HL-60 (cell line): ENCODE data around the gene CDC42BPA.

Experiments used
- DNase-seq, 2 experiments: peaks; one replicate each; pipeline ENCODE4 v3.0.0-alpha.2; 2010 to 2020; ENCODE audit warnings: low read depth in 1 of 2, low spot score in 1 of 2
- H3K27ac ChIP-seq: fragments of 250-450 bp; sonication (Bioruptor Pico); replicated peaks from 2 replicates; pipeline ENCODE4 v1.5.1; 2020; ENCODE audit warnings: mild to moderate bottlenecking, moderate library complexity
- H3K27me3 ChIP-seq: fragments of 250-450 bp; sonication (Bioruptor Pico); 2 replicates; pipeline ENCODE4 v1.5.1; 2021; ENCODE audit warnings: mild to moderate bottlenecking, moderate library complexity; ENCODE audit not compliant: insufficient read depth, poor library complexity, severe bottlenecking
- H3K4me3 ChIP-seq: replicated peaks from 2 replicates; pipeline ENCODE4 v1.5.1; 2011; ENCODE audit warnings: mild to moderate bottlenecking, control low read depth, low read length; ENCODE audit not compliant: insufficient read depth
- GABPA ChIP-seq: IDR thresholded peaks from 2 replicates; pipeline ENCODE4 v1.6.1; 2012; ENCODE audit warnings: low read depth
- POLR2AphosphoS5 ChIP-seq: IDR thresholded peaks from 2 replicates; pipeline ENCODE4 v1.6.1; 2012; ENCODE audit warnings: low read depth
- SPI1 ChIP-seq: IDR thresholded peaks from 2 replicates; pipeline ENCODE4 v1.6.1; 2012; ENCODE audit warnings: low read depth, mild to moderate bottlenecking, borderline replicate concordance
- TF ChIP-seq, protein P1 (sequence below): IDR thresholded peaks from 2 replicates; pipeline ENCODE4 v1.6.1; 2012; ENCODE audit warnings: low read depth; ENCODE audit not compliant: insufficient replicate concordance
- TF ChIP-seq, protein P2 (sequence below): IDR thresholded peaks from one replicate; pipeline ENCODE4 v1.5.1; 2011; ENCODE audit warnings: low read length, control low read depth, inconsistent platforms; ENCODE audit not compliant: insufficient read depth

CDC42BPA gene

GRCh38 chr1:227253065-227253464, 65.2 kb downstream of the CDC42BPA start:
- TF ChIP-seq, protein P1, sequence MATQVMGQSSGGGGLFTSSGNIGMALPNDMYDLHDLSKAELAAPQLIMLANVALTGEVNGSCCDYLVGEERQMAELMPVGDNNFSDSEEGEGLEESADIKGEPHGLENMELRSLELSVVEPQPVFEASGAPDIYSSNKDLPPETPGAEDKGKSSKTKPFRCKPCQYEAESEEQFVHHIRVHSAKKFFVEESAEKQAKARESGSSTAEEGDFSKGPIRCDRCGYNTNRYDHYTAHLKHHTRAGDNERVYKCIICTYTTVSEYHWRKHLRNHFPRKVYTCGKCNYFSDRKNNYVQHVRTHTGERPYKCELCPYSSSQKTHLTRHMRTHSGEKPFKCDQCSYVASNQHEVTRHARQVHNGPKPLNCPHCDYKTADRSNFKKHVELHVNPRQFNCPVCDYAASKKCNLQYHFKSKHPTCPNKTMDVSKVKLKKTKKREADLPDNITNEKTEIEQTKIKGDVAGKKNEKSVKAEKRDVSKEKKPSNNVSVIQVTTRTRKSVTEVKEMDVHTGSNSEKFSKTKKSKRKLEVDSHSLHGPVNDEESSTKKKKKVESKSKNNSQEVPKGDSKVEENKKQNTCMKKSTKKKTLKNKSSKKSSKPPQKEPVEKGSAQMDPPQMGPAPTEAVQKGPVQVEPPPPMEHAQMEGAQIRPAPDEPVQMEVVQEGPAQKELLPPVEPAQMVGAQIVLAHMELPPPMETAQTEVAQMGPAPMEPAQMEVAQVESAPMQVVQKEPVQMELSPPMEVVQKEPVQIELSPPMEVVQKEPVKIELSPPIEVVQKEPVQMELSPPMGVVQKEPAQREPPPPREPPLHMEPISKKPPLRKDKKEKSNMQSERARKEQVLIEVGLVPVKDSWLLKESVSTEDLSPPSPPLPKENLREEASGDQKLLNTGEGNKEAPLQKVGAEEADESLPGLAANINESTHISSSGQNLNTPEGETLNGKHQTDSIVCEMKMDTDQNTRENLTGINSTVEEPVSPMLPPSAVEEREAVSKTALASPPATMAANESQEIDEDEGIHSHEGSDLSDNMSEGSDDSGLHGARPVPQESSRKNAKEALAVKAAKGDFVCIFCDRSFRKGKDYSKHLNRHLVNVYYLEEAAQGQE, result no peak
- no peak for TF ChIP-seq POLR2AphosphoS5
- H3K27ac ChIP-seq, result no peak overlapping the region

GRCh38 chr1:227245613-227246320, 72.5 kb downstream of the CDC42BPA start:
- Histone ChIP-seq H3K4me3 (no peak overlapping the region), H3K27ac (no peak overlapping the region), H3K27me3 (no peaks in the 10 kb centered on the region)
- no peak for DNase-seq
- no peak for TF ChIP-seq POLR2AphosphoS5
- TF ChIP-seq GABPA, result no peak
- TF ChIP-seq, protein P2, sequence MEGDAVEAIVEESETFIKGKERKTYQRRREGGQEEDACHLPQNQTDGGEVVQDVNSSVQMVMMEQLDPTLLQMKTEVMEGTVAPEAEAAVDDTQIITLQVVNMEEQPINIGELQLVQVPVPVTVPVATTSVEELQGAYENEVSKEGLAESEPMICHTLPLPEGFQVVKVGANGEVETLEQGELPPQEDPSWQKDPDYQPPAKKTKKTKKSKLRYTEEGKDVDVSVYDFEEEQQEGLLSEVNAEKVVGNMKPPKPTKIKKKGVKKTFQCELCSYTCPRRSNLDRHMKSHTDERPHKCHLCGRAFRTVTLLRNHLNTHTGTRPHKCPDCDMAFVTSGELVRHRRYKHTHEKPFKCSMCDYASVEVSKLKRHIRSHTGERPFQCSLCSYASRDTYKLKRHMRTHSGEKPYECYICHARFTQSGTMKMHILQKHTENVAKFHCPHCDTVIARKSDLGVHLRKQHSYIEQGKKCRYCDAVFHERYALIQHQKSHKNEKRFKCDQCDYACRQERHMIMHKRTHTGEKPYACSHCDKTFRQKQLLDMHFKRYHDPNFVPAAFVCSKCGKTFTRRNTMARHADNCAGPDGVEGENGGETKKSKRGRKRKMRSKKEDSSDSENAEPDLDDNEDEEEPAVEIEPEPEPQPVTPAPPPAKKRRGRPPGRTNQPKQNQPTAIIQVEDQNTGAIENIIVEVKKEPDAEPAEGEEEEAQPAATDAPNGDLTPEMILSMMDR, result no peak
- TF ChIP-seq, protein P1, result no peak
- TF ChIP-seq SPI1, result no peak

More at GRCh38 chr1:227253065-227253464, 65.2 kb downstream of the CDC42BPA start:
- no peak for DNase-seq
- Histone ChIP-seq H3K4me3 (no peak overlapping the region), H3K27me3 (no peaks in the 10 kb centered on the region)

DNA sequence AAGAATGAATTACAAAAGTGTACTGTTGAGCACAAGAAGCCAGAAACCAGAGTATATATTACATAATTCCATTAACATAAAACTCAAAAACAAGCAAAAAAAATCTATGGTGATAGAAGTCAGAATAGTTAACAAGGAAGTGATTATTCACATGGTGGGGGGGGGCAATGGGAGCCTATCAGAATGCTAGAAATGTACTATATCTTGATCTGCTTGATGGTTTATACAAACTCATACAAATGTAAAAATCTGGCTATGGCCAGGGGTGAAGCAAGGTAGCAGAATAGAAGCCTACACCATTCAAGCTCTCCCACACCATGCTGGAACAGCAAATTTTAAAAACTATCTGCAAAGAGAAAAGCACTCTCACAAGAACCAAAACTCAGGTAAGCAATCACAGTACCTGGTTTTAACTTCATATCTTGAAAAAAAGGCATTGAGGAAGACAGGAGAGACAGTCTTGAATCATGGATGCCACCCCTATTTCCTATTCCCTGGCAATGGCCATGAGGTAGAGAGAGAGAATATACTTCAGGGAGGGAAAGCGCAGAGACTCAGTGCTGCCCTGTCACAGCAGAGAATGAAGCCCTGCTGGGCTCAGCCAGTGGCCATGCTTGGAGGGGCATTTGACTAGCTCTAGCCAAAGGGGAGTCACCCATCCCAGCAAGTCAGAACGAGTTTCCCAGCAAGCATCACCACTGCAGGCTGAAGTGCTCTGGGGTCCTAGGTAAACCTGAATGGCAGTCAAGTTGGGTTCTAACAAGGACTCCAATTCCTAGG, 73.8 kb downstream of the CDC42BPA start:
- no peak for DNase-seq
- TF ChIP-seq, protein P1, result no peak
- TF ChIP-seq POLR2AphosphoS5, result no peak
- TF ChIP-seq GABPA, result no peak
- TF ChIP-seq, protein P2, result no peak
- no peak for TF ChIP-seq SPI1
- no peak overlapping the region for H3K27ac ChIP-seq
- H3K4me3 ChIP-seq, result no peak overlapping the region
- H3K27me3 ChIP-seq, result no peaks in the 10 kb centered on the region
